Caco-2 (cell line): ENCODE data around the gene JARID2. TPM values are rescaled to one million over a fixed set of nuclear protein-coding genes. Genes with fewer than 3 reads are reported as not detected.
"Not testable (repeated sequence)": the region's sequence is repeated elsewhere in the genome, so short reads cannot be mapped to it uniquely, and the experiment has no call there.

Experiments used
- BruUV-seq: library from RNA; stranded (reverse); fragments of 400-500 nt; replicated peaks from 2 replicates; lab custom pipeline; 2021; lab: Mats Ljungman, UMichigan
- CTCF ChIA-PET: fragments of 300-600 bp; sonication (Branson Sonifier 250); formaldehyde crosslinking; loops from one replicate; lab custom pipeline; 2022; ENCODE audit warnings: antibody characterized with exemption; lab: Charles Lee
- POLR2A ChIA-PET: fragments of 300-600 bp; sonication (Branson Sonifier 250); formaldehyde crosslinking; loops from one replicate; lab custom pipeline; 2022; ENCODE audit warnings: antibody characterized with exemption; lab: Charles Lee
- DNase-seq, 2 experiments: peaks; one replicate each; pipeline versions ENCODE4 v3.0.0 to v3.0.0-alpha.2; 2020 to 2022
- H3K27me3 ChIP-seq: replicated peaks from 2 replicates; pipeline ENCODE4 v1.6.0; 2011; ENCODE audit warnings: low read length; ENCODE audit not compliant: control insufficient read depth, insufficient read depth
- H3K36me3 ChIP-seq: 2 replicates; pipeline ENCODE4 v1.5.1; 2011; ENCODE audit warnings: low read length; ENCODE audit not compliant: control insufficient read depth, insufficient read depth
- H3K4me1 ChIP-seq: fragments of 250-450 bp; sonication (Bioruptor Pico); 2 replicates; pipeline ENCODE4 v1.5.1; 2020; ENCODE audit warnings: mild to moderate bottlenecking
- H3K4me3 ChIP-seq: 2 replicates; pipeline ENCODE4 v1.5.1; 2011; ENCODE audit warnings: low read depth, mild to moderate bottlenecking, control low read depth, low read length
- H3K9me3 ChIP-seq: fragments of 250-450 bp; sonication (Bioruptor Pico); 2 replicates; pipeline ENCODE4 v1.5.1; 2020; ENCODE audit warnings: mild to moderate bottlenecking, moderate library complexity
- H3K27ac Mint-ChIP-seq: one replicate; pipeline ENCODE4 v1.8.0; 2022; ENCODE audit warnings: mixed read lengths; ENCODE audit not compliant: unreplicated experiment
- H3K27me3 Mint-ChIP-seq: one replicate; pipeline ENCODE4 v1.8.0; 2022; ENCODE audit warnings: mixed read lengths; ENCODE audit not compliant: insufficient read depth, unreplicated experiment
- H3K36me3 Mint-ChIP-seq: one replicate; pipeline ENCODE4 v1.8.0; 2022; ENCODE audit warnings: mild to moderate bottlenecking, mixed read lengths; ENCODE audit not compliant: insufficient read depth, unreplicated experiment
- H3K4me1 Mint-ChIP-seq: one replicate; pipeline ENCODE4 v1.8.0; 2022; ENCODE audit warnings: low read depth, mixed read lengths; ENCODE audit not compliant: unreplicated experiment
- H3K4me3 Mint-ChIP-seq: one replicate; pipeline ENCODE4 v1.8.0; 2022; ENCODE audit warnings: mild to moderate bottlenecking, moderate library complexity, mixed read lengths; ENCODE audit not compliant: unreplicated experiment
- H3K9me3 Mint-ChIP-seq: one replicate; pipeline ENCODE4 v1.8.0; 2022; ENCODE audit warnings: mixed read lengths; ENCODE audit not compliant: unreplicated experiment
- intact Hi-C: fragments of 100-400 bp; cut with micrococcal nuclease; formaldehyde crosslinking; loops from one replicate; pipeline ENCODE4 v1.10.0; 2022; ENCODE audit not compliant: unreplicated experiment
- total RNA-seq: library from RNA; stranded (reverse); gene quantifications from 2 replicates; pipeline ENCODE4 v1.2.3, GENCODE V29; 2022
- TF ChIP-seq, protein P1 (sequence below), 2 experiments: fragments of 200-600 bp in 1 of 2; IDR thresholded peaks; 1 replicate in 1 of 2; 2 replicates in 1 of 2; pipeline versions ENCODE4 v1.5.1 to v1.8.0; 2011 to 2022; ENCODE audit warnings: antibody characterized with exemption in 1 of 2, control low read depth in 1 of 2, inconsistent platforms in 1 of 2, low read depth in 1 of 2, low read length in 1 of 2, mild to moderate bottlenecking in 1 of 2, moderate library complexity in 1 of 2; ENCODE audit not compliant: insufficient read depth in 1 of 2, severe bottlenecking in 1 of 2, unreplicated experiment in 1 of 2

JARID2 gene
- total RNA-seq, 1 experiment from 2014 or later = 18.3 TPM

GRCh38 chr6:15539722-15540270 lies 293.9 kb downstream of the JARID2 start:
- H3K27me3 Mint-ChIP-seq = no peaks in the 10 kb centered on the region
- Histone ChIP-seq H3K4me3 (no peak overlapping the region), H3K4me1 (no peaks in the 10 kb centered on the region), H3K36me3 (no peaks in the 10 kb centered on the region), H3K27me3 (no peaks in the 10 kb centered on the region), H3K9me3 (0 out of 2 replicates have a peak, but pooled peaks cover 2% of the 10 kb centered on the region)
- no peak for DNase-seq
- intact Hi-C loops = no loop called here
- H3K27ac Mint-ChIP-seq = no peak overlapping the region
- peaks cover 13% of the 10 kb centered on the region for H3K9me3 Mint-ChIP-seq
- H3K4me3 Mint-ChIP-seq = no peak overlapping the region
- H3K36me3 Mint-ChIP-seq = peaks cover 8% of the 10 kb centered on the region
- TF ChIP-seq, protein P1, sequence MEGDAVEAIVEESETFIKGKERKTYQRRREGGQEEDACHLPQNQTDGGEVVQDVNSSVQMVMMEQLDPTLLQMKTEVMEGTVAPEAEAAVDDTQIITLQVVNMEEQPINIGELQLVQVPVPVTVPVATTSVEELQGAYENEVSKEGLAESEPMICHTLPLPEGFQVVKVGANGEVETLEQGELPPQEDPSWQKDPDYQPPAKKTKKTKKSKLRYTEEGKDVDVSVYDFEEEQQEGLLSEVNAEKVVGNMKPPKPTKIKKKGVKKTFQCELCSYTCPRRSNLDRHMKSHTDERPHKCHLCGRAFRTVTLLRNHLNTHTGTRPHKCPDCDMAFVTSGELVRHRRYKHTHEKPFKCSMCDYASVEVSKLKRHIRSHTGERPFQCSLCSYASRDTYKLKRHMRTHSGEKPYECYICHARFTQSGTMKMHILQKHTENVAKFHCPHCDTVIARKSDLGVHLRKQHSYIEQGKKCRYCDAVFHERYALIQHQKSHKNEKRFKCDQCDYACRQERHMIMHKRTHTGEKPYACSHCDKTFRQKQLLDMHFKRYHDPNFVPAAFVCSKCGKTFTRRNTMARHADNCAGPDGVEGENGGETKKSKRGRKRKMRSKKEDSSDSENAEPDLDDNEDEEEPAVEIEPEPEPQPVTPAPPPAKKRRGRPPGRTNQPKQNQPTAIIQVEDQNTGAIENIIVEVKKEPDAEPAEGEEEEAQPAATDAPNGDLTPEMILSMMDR (IDR thresholded peaks at IDR 0.05; ENCODE audit: insufficient read depth in 1 of 2, low read depth in 1 of 2, low read length in 1 of 2, severe bottlenecking in 1 of 2, unreplicated experiment in 1 of 2) = no peak
- H3K4me1 Mint-ChIP-seq = peaks cover 10% of the 10 kb centered on the region
- ChIA-PET CTCF (no interaction called here), POLR2A (no interaction called here)
- no TSS peak for BruUV-seq

DNA sequence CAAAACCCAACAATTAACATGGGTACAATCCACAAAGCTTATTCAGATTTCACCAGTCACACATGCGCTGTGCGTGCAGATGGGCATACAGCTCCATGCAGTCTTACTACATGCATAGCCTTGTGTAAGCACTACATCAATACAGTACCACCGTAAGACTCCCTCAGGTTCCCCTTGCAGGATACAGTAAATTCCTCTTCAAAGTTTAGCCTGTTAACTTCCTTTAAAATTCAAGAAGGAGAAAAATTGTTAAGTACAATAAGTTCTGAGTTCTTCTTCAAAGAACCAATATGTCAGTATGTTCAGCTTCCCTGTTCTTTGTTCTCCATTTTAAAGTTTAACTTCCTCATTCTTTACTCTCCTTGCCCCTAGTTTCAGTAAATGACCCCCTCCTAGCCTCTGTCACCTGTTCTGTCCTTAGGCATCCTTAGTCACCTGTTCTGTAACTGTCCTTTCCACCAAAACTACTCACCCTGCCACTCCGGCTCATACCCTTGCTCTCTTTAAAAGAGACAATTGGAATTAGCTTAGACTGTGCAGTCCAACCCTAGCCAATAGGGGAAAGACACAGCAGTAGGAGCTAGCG lies 297.6 kb downstream of the JARID2 start:
- H3K27me3 ChIP-seq, POLR2A ChIA-PET, H3K27ac Mint-ChIP-seq, CTCF ChIA-PET, H3K9me3 ChIP-seq, H3K4me1 Mint-ChIP-seq, H3K27me3 Mint-ChIP-seq, H3K36me3 Mint-ChIP-seq, H3K36me3 ChIP-seq, DNase-seq, H3K4me1 ChIP-seq, H3K4me3 Mint-ChIP-seq, BruUV-seq, intact Hi-C loops, H3K4me3 ChIP-seq: not testable (repeated sequence)
- H3K9me3 Mint-ChIP-seq = peaks cover 13% of the 10 kb centered on the region

GRCh38 chr6:15544321-15544900 lies 298.5 kb downstream of the JARID2 start:
- peaks cover 13% of the 10 kb centered on the region for H3K9me3 Mint-ChIP-seq
- DNase-seq = no peak
- H3K4me1 Mint-ChIP-seq = peaks cover under 1% of the 10 kb centered on the region
- no peaks in the 10 kb centered on the region for H3K4me1 ChIP-seq
- no peak overlapping the region for H3K27ac Mint-ChIP-seq
- H3K4me3 Mint-ChIP-seq = no peak overlapping the region
- 0 out of 2 replicates have a peak, but pooled peaks cover 2% of the 10 kb centered on the region for H3K9me3 ChIP-seq
- H3K27me3 Mint-ChIP-seq = no peaks in the 10 kb centered on the region
- intact Hi-C loops = no loop called here
- TF ChIP-seq, protein P1 (IDR thresholded peaks at IDR 0.05; ENCODE audit: insufficient read depth in 1 of 2, low read depth in 1 of 2, low read length in 1 of 2, severe bottlenecking in 1 of 2, unreplicated experiment in 1 of 2) = no peak
- BruUV-seq = no TSS peak
- H3K4me3 ChIP-seq = no peak overlapping the region
- H3K36me3 Mint-ChIP-seq = no peaks in the 10 kb centered on the region
- POLR2A ChIA-PET = no interaction called here
- CTCF ChIA-PET = no interaction called here
- no peaks in the 10 kb centered on the region for H3K27me3 ChIP-seq
- no peaks in the 10 kb centered on the region for H3K36me3 ChIP-seq
